Neutrophil (primary cell): Measurements from ENCODE around the gene GNG2.

Source experiments
- H3K27ac ChIP-seq: fragments of 200-600 bp; sonication (generic); 2 replicates; pipeline ENCODE4 v1.5.1; 2016; ENCODE audit warnings: mild to moderate bottlenecking, moderate library complexity
- H3K27me3 ChIP-seq: fragments of 200-600 bp; sonication (generic); 2 replicates; pipeline ENCODE4 v1.6.0; 2016; ENCODE audit warnings: mild to moderate bottlenecking
- H3K36me3 ChIP-seq: fragments of 200-600 bp; sonication (generic); 2 replicates; pipeline ENCODE4 v1.5.1; 2017
- H3K4me1 ChIP-seq, 2 experiments: fragments of 200-600 bp in 1 of 2; sonication (generic) in 1 of 2; 1 replicate in 1 of 2; 2 replicates in 1 of 2; pipeline versions ENCODE4 v1.5.1 to v1.6.1; 2013 to 2016; ENCODE audit warnings: low read depth in 1 of 2, low read length in 1 of 2, mild to moderate bottlenecking in 1 of 2, moderate library complexity in 1 of 2; ENCODE audit not compliant: control insufficient read depth in 1 of 2, insufficient read depth in 1 of 2
- H3K4me3 ChIP-seq, 2 experiments: fragments of 200-600 bp in 1 of 2; sonication (generic) in 1 of 2; 1 replicate in 1 of 2; 2 replicates in 1 of 2; pipeline ENCODE4 v1.5.1; 2013 to 2016; ENCODE audit warnings: low read depth in 1 of 2, low read length in 1 of 2, mild to moderate bottlenecking in 1 of 2, moderate library complexity in 1 of 2
- H3K9me3 ChIP-seq: fragments of 200-600 bp; sonication (generic); 2 replicates; pipeline ENCODE4 v1.5.1; 2016
- CTCF ChIP-seq: fragments of 200-600 bp; sonication (generic); IDR thresholded peaks from 2 replicates; pipeline ENCODE4 v1.5.1; 2016; ENCODE audit warnings: antibody characterized with exemption

The GNG2 gene

GRCh38 chr14:51938821-51939220 lies 78.4 kb downstream of the GNG2 start:
- peak overlapping the region; percentile 20 for H3K27ac ChIP-seq
- H3K4me3 ChIP-seq = no peak overlapping the region
- H3K36me3 ChIP-seq = peaks cover 13% of the 10 kb centered on the region
- TF ChIP-seq CTCF = no peak
- H3K27me3 ChIP-seq = no peaks in the 10 kb centered on the region
- peaks cover 10 to 22% of the 10 kb centered on the region in 2 experiments for H3K4me1 ChIP-seq
- no peaks in the 10 kb centered on the region for H3K9me3 ChIP-seq

- Histone ChIP-seq H3K27me3 (no peaks in the 10 kb centered on the region), H3K9me3 (no peaks in the 10 kb centered on the region), H3K36me3 (peaks cover 9% of the 10 kb centered on the region), H3K4me1 (peaks cover 10 to 22% of the 10 kb centered on the region in 2 experiments), H3K4me3 (no peak overlapping the region), H3K27ac (peak overlapping the region; percentile 62)
- no peak for TF ChIP-seq CTCF
These were observed 78.8 kb downstream of the GNG2 start for GRCh38 chr14:51939226-51939625.

- Histone ChIP-seq H3K4me1 (peaks cover 10 to 22% of the 10 kb centered on the region in 2 experiments), H3K36me3 (peaks cover 5% of the 10 kb centered on the region), H3K27me3 (no peaks in the 10 kb centered on the region), H3K9me3 (no peaks in the 10 kb centered on the region), H3K27ac (peak overlapping the region; percentile 62), H3K4me3 (no peak overlapping the region)
- TF ChIP-seq CTCF = no peak
These were observed 79.4 kb downstream of the GNG2 start for GRCh38 chr14:51939755-51940301.

GRCh38 chr14:51942971-51943370 lies 82.6 kb downstream of the GNG2 start:
- no peak overlapping the region for H3K27ac ChIP-seq
- H3K27me3 ChIP-seq = no peaks in the 10 kb centered on the region
- H3K9me3 ChIP-seq = no peaks in the 10 kb centered on the region
- H3K4me3 ChIP-seq = no peak overlapping the region
- no peak for TF ChIP-seq CTCF
- peaks cover 11% of the 10 kb centered on the region for H3K36me3 ChIP-seq
- peaks cover 10 to 22% of the 10 kb centered on the region in 2 experiments for H3K4me1 ChIP-seq

- Histone ChIP-seq H3K4me3 (no peak overlapping the region), H3K36me3 (peaks cover 56% of the 10 kb centered on the region)
These were observed 89.6 kb downstream of the GNG2 start for GRCh38 chr14:51950007-51950406.

More at GRCh38 chr14:51950007-51950406, 89.6 kb downstream of the GNG2 start:
- TF ChIP-seq CTCF = no peak
- no peaks in the 10 kb centered on the region for H3K27me3 ChIP-seq
- no peaks in the 10 kb centered on the region for H3K4me1 ChIP-seq
- H3K9me3 ChIP-seq = no peaks in the 10 kb centered on the region
- H3K27ac ChIP-seq = no peak overlapping the region
